Psoas muscle (tissue), 8 donors: ENCODE data around the gene SPACDR. TPM values are rescaled to one million over a fixed set of nuclear protein-coding genes. Genes with fewer than 3 reads are reported as not detected.
A peak's percentile ranks its signal among the peaks of the same experiment; 100 is the strongest.
"Not testable (repeated sequence)": the region's sequence is repeated elsewhere in the genome, so short reads cannot be mapped to it uniquely, and the experiment has no call there.

Source experiments
- ATAC-seq, 4 donors: fragments of 200-7000 bp; cut with Tn5 transposase; one replicate each; pipeline ENCODE4 v1.9.1; 2020; ENCODE audit warnings: moderate library complexity in 3 of 4, mild to moderate bottlenecking in 2 of 4
- DNase-seq, 2 donors: peaks; one replicate each; pipeline ENCODE4 v3.0.0-alpha.2; 2020
- H3K27ac ChIP-seq: fragments of 200-600 bp; one replicate; pipeline ENCODE4 v1.8.0; 2022
- H3K27me3 ChIP-seq, 3 donors: fragments of 200-600 bp in 1 of 3; one replicate each; pipeline versions ENCODE4 v1.6.1 to v1.8.0; 2013 to 2022; ENCODE audit warnings: low read length in 2 of 3, mild to moderate bottlenecking in 2 of 3, moderate library complexity in 1 of 3; ENCODE audit not compliant: insufficient read depth in 3 of 3
- H3K36me3 ChIP-seq, 2 donors: fragments of 200-600 bp in 1 of 2; one replicate each; pipeline versions ENCODE4 v1.6.1 to v1.8.0; 2013 to 2022; ENCODE audit warnings: low read depth in 1 of 2, mild to moderate bottlenecking in 1 of 2, moderate library complexity in 1 of 2; ENCODE audit not compliant: insufficient read depth in 1 of 2
- H3K4me1 ChIP-seq: fragments of 200-600 bp; one replicate; pipeline ENCODE4 v1.8.0; 2022
- H3K4me3 ChIP-seq: fragments of 200-600 bp; one replicate; pipeline ENCODE4 v1.8.0; 2022; ENCODE audit warnings: mild to moderate bottlenecking
- H3K9me3 ChIP-seq: fragments of 200-600 bp; one replicate; pipeline ENCODE4 v1.8.0; 2022
- CTCF ChIP-seq: fragments of 200-600 bp; IDR thresholded peaks from one replicate; pipeline ENCODE4 v1.8.0; 2022; ENCODE audit warnings: antibody characterized with exemption
- WGBS, 3 donors: extraction: QIAGEN DNeasy Blood & Tissue Kit; methylation state at CpG; one replicate each; pipeline versions ENCODE4 v1.1.6 to v1.1.7; 2013; 5-methylcytosine and 5-hydroxymethylcytosine counted together
- intact Hi-C, 2 donors: fragments of 100-400 bp; cut with DNase I; formaldehyde crosslinking; loops; one replicate each; pipeline versions ENCODE4 v1.11.0 to v1.14.2; 2022
- polyA plus RNA-seq, 3 donors: library from polyadenylated mRNA; stranded (reverse); fragments of 200-250 nt; gene quantifications; one replicate each; pipeline ENCODE4 v1.2.3, GENCODE V29; 2013
- total RNA-seq, 4 donors: library from RNA; stranded (reverse); fragmentation: NEBNext Ultra II Directional in 2 of 4; extraction: Animal tissue kit (Norgen Biotek cat#: 25700) in 2 of 4; gene quantifications; one replicate each; pipeline versions ENCODE4 v1.2.1 to v1.2.4, GENCODE V29; 2021 to 2023
- donor health status: healthy with polysubstance abuse.
- donor health status: DM: no; HTN: no; CAD: no; lungs with moderate emphysema.
- donor health status: Bipolar disorder and iron deficiency.
- donor health status: healthy.
- donor health status: DM: yes; HTN: yes; CAD: no.
- donor health status: DM: no; HTN: no; CAD: no.
- donor health status: DM: no; HTN: no; CAD: no.
- donor health status: DM: yes; HTN: yes; CAD: no.

The SPACDR gene
- total and polyA plus RNA-seq, 7 donors: 0.17 to 0.25 TPM; not detected in 5

- TF ChIP-seq CTCF: no peak
- Histone ChIP-seq H3K4me1 (peaks cover 3% of the 10 kb centered on the region), H3K9me3 (no peaks in the 10 kb centered on the region), H3K27ac (peak overlapping the region; percentile 49), H3K4me3 (no peak overlapping the region), H3K36me3 (no peaks in the 10 kb centered on the region), H3K27me3 (no peaks in the 10 kb centered on the region)
- intact Hi-C loops: no loop called here
- DNase-seq (no peak), ATAC-seq (no peak)
- WGBS, 3 donors: 90 to 94% (median 93%) methylated on average over 9 of the region's 9 CpGs
Measured at GRCh38 chr7:100443096-100443840, 20.8 kb downstream of the SPACDR start.

- DNase-seq (no peak), ATAC-seq (no peak)
- 75 to 89% (median 84%) methylated on average over 11 of the region's 11 CpGs for whole genome bisulfite sequencing, 3 donors
- Histone ChIP-seq H3K4me3 (no peak overlapping the region), H3K9me3 (no peaks in the 10 kb centered on the region), H3K36me3 (no peaks in the 10 kb centered on the region), H3K4me1 (peaks cover 3% of the 10 kb centered on the region), H3K27me3 (no peaks in the 10 kb centered on the region), H3K27ac (no peak overlapping the region)
- intact Hi-C loops: no loop called here
- no peak for TF ChIP-seq CTCF
Measured at GRCh38 chr7:100441641-100442535, 22.2 kb downstream of the SPACDR start.

- H3K36me3 ChIP-seq, H3K9me3 ChIP-seq, H3K27me3 ChIP-seq, DNase-seq, H3K27ac ChIP-seq, H3K4me3 ChIP-seq, intact Hi-C loops, ATAC-seq: not testable (repeated sequence)
- H3K4me1 ChIP-seq: peaks cover 11% of the 10 kb centered on the region
- 82 to 90% (median 86%) methylated on average over 7 of the region's 7 CpGs for WGBS, 3 donors
Measured at GRCh38 chr7:100439244-100439643, 24.8 kb downstream of the SPACDR start.

GRCh38 chr7:100438731-100439130 is 25.3 kb downstream of the SPACDR start:
- intact Hi-C loops, H3K9me3 ChIP-seq, DNase-seq, ATAC-seq, H3K27me3 ChIP-seq, H3K4me3 ChIP-seq, H3K27ac ChIP-seq: not testable (repeated sequence)
- H3K4me1 ChIP-seq: peaks cover 11% of the 10 kb centered on the region
- peaks cover 0 to 12% of the 10 kb centered on the region in 2 donors for H3K36me3 ChIP-seq
- WGBS, 3 donors: 93 to 95% (median 93%) methylated on average over 8 of the region's 8 CpGs

GRCh38 chr7:100438172-100438571 is 25.9 kb downstream of the SPACDR start:
- no peak for ATAC-seq
- Histone ChIP-seq H3K27ac (peak overlapping the region; percentile 2), H3K9me3 (no peaks in the 10 kb centered on the region), H3K36me3 (peaks cover 0 to 18% of the 10 kb centered on the region in 2 donors), H3K27me3 (no peaks in the 10 kb centered on the region), H3K4me3 (no peak overlapping the region), H3K4me1 (peaks cover 11% of the 10 kb centered on the region)
- 45 to 52% (median 46%) methylated on average over 2 of the region's 2 CpGs for WGBS, 3 donors
- intact Hi-C loops: no loop called here
- TF ChIP-seq CTCF: no peak
- DNase-seq: no peak
